Stimulated activated naive CD4-positive, alpha-beta T cell (primary cell): Measurements from ENCODE around the gene DYNC2H1.

ENCODE experiments used
- DNase-seq, 6 experiments: peaks; one replicate each; lab custom pipeline; 2025; lab: John Stamatoyannopoulos, UW

Gene DYNC2H1

GRCh38 chr11:103453915-103454709 is 344.9 kb downstream of the DYNC2H1 start:
- no peak for DNase-seq

DNA sequence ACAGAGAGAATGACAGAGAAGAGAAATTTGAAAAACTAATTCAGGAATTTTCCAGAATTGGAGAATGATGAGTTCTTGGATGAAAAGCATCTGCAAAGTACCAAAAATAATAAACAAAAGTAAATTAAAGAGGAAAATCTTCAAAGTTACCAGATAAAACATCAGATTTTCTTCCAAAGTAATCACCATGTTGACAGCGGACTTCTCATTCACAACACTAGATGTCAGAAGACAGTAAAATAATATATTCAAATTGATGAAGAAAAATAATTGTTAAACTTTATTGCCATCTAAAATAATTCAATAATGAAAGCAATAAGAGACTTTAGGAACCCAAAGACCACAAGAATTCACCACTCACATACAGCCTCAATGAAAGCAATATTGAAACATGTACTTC is 355.2 kb downstream of the DYNC2H1 start:
- DNase-seq: no peak

GRCh38 chr11:103465555-103466140 is 356.4 kb downstream of the DYNC2H1 start:
- no peak for DNase-seq

DNA sequence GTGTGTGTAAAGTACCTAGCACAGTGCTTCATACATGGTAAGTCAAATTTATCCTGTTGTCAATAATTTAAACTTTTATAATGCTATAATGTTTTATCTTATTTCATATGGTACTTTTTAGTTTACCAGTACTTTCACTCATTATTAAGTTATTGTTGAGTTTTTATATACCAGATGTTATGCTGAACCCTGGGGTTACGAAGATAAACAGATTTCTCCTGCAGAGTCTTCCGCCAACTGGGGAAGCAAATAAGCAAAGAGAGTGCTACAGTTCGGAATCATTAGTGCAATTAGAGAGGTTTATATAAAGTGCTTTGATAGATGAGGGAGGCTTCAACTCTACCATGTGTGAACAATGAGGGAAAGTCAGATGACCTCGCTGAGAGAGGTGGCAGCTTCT is 362.3 kb downstream of the DYNC2H1 start:
- no peak for DNase-seq

DNA sequence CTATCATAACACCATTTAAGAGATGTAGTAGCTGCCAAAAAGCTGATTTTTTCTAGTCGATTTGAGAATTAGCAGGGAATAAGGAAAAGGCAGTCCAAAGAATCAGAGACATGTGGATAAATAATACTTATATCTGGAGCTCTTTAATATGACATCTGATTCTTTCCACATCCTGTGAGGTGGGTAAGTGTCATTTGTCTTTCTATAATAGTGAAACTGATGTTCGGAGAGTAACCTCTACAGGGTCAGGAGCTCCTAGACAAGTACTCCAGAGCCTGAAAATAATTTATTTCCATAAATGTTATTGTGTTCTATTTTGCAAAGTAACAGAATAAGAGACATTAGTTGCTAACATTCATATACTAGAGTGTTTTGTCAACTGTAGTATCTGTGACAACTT is 367.6 kb downstream of the DYNC2H1 start:
- DNase-seq: no peak

DNA sequence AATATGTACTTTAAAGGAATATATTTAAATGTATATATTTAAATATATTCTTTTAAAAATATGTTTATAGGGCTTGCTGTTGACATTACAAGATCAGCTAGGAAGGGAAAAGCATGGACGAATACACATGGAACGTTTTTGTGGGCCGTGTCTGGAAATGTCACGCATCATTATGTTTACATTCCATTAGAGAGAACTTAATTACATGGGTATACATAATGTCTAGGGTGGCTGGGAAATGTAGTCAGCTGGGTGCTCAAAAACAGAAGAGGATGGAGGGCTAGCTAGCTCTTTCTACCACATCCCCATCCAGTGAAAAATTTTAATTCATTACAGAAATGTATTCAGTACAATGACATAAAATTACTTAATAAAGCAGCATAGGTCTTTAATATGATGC is 371.2 kb downstream of the DYNC2H1 start:
- DNase-seq: no peak

DNA sequence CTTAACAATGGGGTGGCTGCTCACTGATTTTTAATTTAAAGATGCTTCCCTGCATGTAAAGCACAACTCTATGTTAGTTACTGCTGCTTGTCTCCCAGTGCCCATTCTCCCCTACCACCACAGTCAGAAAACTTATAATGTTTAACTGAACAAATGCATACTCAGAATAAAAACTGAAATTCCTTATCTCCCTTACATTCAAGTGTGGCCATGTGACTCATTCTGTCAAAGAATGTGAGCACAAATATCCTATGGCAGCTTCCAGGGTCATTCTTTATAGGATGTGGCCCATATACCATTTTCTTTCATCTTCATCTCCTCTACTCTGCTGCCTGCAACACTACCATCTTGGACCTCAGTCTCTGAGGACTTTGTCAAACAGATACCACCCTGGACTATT is 374.8 kb downstream of the DYNC2H1 start:
- DNase-seq: no peak

DNA sequence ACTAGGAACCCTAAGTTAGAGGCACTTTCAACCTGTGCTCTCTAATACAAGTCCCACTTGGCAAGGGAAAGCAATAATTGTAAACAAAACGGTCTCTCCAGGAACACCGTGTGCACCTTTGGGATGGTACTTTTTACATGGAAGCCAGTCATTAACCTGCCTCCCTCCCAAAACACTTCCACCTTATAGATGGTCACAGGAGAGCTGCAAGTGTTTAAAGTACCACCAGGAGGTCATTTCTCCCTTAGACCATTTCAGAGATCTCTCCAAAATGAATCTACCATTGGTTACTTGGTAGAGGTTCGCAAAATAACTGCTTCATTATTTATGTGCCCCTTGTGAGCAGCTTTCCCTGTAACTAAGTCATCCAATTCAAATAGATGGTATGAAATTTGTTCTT is 375.3 kb downstream of the DYNC2H1 start:
- DNase-seq: no peak

- DNase-seq: no peak
These were observed 377.4 kb downstream of the DYNC2H1 start for GRCh38 chr11:103486604-103487003.

GRCh38 chr11:103487113-103487512 is 377.9 kb downstream of the DYNC2H1 start:
- no peak for DNase-seq

DNA sequence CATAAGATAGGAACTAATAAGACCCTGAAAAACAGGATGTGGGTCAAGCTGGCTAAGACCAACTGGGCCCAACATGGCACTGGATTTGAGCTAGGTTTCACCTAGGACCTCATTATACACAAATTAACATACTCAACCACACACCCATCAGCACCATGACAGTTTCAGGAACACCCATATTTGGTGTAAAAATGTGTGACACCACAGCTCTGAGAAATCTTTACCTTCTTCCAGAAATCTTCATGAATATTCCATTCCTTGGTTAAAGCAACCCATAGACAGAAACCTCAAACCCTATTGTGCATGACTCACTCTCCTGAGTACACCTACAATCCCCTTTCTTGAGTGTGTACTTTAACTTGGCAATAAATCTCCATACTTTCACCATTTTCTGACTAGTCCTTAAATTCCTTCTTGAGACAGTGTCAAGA is 378.8 kb downstream of the DYNC2H1 start:
- no peak for DNase-seq

- no peak for DNase-seq
These were observed 379.4 kb downstream of the DYNC2H1 start for GRCh38 chr11:103488579-103488978.

DNA sequence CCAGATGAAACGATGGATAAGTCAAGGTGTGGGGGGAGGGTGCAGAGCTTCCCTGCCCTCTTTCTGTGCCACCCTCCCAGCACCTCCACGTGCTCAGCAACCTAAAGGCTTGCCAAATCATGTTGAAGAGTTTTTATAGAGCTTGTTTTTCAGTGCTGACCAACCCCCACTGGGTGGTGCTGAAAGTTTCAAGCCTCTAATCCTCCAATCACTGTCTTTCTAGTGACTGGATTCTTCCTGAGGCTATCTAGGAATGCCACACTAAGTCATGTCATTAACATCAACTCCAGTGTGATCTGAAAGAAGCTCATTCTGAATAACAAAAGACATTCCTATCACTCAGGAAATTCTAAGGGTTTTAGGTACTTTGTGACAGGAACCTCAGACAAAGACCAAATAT is 382.6 kb downstream of the DYNC2H1 start:
- no peak for DNase-seq

DNA sequence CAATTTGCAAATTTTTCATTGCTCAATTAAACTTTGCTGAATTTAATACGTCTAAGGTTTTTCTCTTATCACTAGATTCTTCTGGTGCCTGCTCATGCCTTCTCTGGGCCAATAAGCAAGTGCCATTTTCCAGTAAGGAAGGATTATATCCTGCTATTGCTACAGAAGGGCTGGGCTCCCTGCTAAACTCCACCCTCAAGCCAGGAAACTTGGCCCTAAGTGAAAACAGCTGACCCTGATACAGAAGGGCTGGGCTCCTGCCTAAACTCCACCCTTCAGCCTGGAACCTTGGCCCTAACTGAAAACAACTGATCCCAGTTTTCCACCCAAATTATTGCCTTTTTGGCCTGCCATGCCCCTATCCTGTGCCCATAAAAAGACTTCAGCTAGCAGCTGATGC is 385.3 kb downstream of the DYNC2H1 start:
- no peak for DNase-seq

- DNase-seq: no peak
These were observed 388.0 kb downstream of the DYNC2H1 start for GRCh38 chr11:103497268-103497667.

GRCh38 chr11:103499710-103500340 is 390.6 kb downstream of the DYNC2H1 start:
- DNase-seq: no peak

- DNase-seq: no peak
These were observed 406.1 kb downstream of the DYNC2H1 start for GRCh38 chr11:103515283-103515682.

DNA sequence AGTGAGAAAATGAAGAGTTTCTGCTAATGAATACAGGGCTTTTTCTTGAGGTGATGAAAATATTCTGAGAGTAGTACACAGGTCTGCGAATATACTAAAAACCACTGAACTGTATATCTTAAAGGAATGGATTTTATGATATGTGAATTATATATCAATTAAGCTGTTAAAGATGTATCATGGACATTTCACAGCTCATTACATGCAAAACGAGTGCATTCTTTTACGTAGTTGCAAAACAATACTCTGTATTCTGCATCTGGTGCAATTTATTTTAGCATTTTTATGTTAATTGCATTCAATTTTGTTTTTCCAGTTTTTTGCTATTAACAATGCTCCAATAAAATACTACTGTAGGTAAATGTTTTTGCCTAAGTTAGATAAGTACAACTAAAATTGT is 411.6 kb downstream of the DYNC2H1 start:
- DNase-seq: no peak

- DNase-seq: no peak
These were observed 415.8 kb downstream of the DYNC2H1 start for GRCh38 chr11:103525069-103525468.

DNA sequence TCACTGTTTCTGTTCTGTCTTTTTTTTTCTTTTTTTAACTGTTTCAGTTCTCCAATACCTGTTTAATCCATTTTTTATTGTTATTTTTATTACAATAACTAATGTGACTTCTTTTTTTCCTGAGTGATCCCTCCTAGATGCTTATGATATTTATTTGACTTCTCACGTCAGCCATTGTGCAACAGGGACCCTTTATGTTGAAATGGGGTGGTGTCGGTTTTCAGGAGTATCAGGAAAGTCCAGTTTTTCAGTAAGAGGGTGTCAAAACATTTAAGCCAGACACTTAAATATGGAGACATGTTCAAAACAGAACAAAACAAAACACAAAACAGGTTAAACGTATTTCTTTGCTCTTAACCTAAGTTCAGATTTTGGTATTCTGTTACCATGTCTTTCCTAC is 418.8 kb downstream of the DYNC2H1 start:
- no peak for DNase-seq

GRCh38 chr11:103528596-103528995 is 419.4 kb downstream of the DYNC2H1 start:
- no peak for DNase-seq

- DNase-seq: no peak
These were observed 420.0 kb downstream of the DYNC2H1 start for GRCh38 chr11:103529181-103529684.
